Measurements from ENCODE around the gene SRSF1.
"Not testable (repeated sequence)": the region's sequence is repeated elsewhere in the genome, so short reads cannot be mapped to it uniquely, and the experiment has no call there.

Gene SRSF1, protein sequence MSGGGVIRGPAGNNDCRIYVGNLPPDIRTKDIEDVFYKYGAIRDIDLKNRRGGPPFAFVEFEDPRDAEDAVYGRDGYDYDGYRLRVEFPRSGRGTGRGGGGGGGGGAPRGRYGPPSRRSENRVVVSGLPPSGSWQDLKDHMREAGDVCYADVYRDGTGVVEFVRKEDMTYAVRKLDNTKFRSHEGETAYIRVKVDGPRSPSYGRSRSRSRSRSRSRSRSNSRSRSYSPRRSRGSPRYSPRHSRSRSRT

DNA sequence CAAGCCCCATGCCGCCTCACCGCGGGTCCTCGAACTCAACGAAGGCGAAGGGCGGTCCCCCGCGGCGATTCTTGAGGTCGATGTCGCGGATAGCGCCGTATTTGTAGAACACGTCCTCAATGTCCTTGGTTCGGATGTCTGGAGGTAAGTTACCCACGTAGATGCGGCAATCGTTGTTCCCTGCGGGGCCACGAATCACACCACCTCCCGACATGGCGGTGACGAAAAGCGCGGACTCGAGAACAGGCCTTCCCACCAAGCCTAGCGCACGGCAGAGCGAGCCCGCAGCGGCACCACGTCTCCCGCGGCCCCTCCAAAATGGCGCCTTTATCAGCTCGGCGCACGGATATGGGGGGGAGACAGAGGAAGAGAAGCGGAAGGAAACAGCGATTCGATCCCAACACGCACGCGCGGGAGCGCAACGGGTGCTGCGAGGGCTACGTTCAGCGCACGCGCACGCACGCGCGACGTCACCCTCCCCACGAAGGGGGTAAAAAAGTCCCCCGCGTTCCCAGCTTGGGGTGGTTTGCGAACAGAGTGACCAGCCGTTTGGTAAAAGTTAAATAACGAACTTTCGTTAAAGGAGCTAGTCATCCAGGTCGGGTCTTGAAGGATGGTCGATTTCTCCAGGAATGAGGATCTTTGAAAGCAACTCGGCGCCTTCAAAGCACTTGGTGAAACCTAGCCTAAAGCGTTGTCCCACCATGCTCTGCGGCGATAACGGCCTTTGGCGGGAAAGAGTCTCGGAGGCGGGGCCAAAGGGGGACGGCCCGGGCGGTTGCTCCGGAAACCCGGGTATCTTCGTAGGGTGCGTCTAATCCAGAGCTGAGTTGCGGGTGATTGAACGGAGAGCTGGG, at the start of gene SRSF1:
Gene SRSF1, minus strand, starts transcription at position 323 of the 857 bp plus-strand sequence. Its CDS starts 109 bp downstream, at position 214.
- peak; percentile 96 for DNase-seq (ENCODE audit: low read depth in 2 of 2)

DNA sequence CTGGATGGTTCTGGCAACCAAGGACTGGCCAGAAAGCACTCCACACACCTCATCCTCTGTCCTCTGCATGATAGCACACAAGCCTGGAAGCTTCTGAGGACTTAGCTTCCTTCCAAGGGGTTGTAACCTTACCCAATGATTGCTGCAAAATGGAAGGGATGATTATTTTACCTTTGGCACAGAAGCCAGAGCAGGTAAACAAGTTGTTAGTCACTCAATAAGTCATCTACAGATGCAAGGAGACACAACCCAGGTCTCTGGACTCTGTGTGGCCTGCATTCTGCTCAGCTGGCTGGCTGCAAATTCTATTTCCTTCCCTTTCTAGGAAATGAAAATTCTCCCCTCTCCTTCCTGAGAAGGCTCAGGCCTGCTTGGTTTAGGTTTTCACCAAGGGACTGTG, 49.4 kb upstream of the SRSF1 start:
- no peak for DNase-seq (ENCODE audit: low read depth in 2 of 2)

DNA sequence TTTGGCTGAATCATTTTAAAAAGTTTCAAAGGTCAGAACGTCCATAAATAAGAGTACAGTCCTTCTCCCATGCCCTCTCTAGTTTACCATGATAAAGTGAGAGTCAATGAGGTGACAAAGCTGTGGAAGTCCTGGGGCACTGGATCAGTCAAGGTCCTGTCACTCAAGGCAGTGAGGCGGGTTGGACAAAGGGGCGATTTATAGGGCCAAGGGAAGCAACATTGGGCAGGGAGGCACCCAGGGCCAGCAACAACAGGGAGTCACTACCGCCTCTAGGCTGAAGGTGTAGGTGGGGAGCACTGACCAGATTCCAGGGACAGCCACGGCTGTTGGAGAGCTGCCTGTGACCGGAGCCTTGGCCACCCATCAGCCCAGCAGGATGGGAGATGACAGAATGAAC, 47.6 kb upstream of the SRSF1 start:
- no peak for DNase-seq (ENCODE audit: low read depth in 2 of 2)

DNA sequence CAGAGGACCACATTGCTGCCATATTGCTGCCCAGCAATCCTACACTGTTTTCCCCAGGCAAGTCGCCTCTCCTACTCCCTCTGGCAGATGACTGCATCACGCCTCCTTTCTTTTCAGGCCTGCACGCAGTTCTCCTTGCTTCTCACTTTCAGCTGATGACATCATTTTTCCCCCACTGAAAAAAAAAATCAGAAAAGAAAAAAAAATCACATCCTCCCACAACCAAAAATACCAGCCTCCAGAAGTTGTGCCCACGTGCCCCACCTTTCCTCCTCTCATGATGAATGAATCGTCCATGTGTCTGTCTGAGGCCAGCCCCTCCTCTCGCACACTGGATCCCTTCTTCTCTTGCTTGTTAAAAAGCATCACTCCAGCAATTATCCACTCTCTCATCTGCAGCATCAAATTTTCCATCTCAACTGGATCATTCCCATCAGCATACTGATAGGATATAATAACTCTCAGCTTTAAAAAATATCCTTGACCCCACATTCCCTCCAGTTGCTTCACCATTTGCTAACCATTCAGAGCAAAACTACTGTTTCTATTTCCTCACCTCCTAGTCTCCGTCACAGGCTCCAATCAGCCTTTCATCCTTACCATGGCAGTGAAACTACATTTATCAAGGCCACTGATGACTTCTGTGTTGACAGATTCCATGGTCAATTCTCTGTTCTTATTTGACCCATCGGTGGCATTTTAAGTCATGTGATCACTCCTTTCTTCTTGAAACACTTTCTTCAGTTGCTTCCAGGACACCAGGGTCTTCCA, 46.1 kb upstream of the SRSF1 start:
- DNase-seq (ENCODE audit: low read depth in 2 of 2), result peak in 1 of 2 donors; percentile 3

DNA sequence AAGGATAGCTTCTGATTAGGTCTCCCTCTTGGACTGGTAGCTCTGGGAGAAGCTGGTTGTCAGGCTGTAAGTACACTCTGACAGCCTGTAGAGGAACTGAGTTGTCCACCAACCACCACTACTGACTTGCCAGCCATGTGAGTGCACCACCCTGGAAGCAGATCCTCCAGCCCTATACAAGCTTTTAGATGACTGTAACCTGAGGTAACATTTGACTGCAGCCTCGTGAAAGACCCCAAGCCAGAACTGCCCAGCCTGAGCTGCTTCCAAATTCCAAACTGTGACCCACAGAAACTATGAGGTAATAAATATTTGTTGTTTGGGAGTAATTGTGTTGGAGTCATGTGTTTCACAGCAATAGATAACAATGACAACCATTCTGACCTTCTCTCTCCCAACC, 45.4 kb upstream of the SRSF1 start:
- no peak for DNase-seq (ENCODE audit: low read depth in 2 of 2)

DNA sequence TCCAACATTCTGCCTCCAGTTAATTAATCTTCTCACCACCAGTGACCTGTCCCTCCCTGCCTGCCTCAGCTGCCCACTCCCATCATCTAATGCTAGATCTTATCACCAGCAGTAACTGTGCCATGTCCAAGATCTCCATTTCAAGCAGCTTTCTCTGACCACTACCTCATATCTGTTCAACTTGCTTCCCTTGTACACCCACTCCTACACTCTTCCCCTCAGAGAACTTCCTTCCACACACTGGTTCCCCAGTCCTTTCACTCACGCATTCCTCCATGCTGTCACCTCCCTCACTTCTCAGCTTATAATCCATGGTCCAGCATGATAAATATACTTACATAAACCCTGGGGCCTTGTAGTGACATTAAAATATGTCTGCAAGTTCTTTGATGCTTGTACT, 44.4 kb upstream of the SRSF1 start:
- no peak for DNase-seq (ENCODE audit: low read depth in 2 of 2)

DNA sequence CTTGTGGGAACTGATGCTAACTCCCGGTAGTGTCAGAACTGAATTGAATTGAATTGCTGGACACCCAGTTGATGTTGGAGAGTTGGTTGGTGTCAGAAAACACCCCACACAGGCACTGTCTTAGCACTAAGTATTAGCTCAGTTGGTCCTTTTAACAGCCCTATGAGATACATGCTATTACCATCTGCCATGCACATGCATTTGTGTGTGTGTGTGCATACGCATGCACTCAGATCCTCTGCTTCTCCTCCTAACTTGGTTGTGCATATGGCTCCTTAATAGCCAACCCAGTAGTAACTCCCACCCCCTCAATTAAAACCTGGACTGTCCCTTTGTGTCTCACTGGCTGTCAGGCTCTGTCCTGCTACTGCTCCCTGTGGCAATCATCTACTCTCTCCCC, 43.9 kb upstream of the SRSF1 start:
- DNase-seq (ENCODE audit: low read depth in 2 of 2), result no peak

DNA sequence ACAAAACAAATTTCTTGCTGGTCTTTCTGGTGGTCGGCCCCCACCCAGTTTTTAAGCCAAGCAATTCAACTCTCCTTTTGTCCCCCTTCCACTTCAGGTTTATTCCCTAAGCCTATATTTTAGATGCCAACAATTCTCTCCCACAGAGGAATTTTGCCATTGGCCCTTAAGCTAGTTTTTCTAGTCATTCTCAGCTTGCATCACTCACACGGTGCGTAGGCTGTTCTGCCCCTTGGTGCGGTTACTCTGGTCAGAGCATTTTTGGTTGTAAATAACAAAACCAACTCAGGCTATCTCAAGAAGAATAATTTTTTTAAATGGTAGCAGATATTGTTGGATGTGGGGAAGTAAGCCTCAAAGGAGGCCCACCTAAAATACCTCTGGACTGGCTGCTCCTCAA, 42.5 kb upstream of the SRSF1 start:
- no peak for DNase-seq (ENCODE audit: low read depth in 2 of 2)

DNA sequence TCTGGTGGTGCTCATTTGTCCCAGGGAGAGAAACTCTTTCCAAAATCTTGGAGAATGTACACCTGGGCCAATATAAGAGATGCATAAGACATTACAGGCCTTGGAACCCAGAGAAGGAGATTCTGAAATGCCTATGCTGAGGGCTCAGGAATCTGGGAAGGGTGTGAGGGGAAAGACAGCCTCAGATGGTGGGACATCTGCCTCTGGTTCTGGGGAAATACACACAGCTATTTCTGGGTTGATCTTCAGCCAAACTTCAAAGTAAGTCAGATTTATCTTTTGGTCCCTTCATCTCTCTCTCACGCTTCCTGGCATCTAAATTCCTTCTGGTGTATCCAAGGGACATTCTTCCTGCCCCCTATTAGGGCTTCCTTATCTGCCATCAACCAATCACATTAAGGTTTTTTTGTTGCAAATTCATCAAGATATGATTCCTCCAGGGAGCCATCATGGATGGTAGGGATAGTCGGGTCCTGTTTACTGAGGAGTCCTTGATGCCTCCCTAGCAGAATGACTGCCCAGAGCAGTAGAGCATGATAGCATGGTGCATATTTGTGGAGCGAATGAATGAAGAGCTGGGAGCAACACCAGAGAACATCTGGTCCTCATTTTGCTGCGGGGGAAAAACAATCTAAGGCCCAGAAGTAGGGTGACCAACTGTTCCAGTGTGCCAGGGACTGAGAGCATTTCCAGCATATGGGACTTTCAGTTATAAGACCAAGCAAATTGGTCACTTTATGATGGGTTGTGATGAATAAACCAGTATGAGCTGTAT, 40.5 kb upstream of the SRSF1 start:
- no peak for DNase-seq (ENCODE audit: low read depth in 2 of 2)

DNA sequence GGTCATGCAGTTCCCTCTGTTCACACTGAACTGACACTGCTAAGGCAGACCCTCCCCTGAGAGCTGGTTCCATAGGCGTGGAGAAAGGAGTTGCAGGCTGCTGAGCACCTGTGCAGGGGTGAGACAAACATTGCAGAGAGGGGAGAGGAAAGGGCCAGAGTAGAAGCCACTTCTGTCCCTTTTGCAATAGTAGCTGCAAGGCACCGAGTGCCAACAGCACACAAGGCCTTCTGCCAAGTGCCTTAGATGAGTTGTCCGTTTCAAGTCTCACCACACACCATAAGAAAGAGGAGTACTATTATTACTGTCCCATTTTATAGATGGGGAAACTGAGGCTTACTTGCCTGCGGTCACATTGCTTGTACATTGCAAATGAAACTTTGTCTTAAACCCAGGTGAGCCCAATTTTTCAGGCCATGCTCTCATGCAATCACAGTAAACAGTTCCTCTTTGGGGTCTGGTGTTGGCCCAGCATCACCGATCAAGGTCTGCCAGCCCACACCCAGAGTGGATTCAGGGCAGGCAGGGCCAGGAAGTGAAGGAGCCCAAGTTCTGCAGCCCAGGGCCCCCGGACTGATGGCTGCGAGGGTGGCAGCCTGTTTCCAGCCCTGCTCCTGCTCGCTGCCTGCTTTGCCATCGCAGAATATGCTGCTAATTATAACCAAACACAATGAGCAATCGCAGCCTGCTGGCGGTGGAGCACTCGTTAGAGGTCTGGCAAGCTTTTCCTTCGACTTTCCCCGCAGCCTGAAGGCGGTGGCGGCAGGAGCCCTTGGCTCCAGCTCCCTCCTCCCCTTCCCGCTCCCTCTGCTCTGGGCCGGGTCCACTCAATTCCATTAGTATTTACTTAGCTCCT, 39.4 kb upstream of the SRSF1 start:
- DNase-seq (ENCODE audit: low read depth in 2 of 2), result no peak

DNA sequence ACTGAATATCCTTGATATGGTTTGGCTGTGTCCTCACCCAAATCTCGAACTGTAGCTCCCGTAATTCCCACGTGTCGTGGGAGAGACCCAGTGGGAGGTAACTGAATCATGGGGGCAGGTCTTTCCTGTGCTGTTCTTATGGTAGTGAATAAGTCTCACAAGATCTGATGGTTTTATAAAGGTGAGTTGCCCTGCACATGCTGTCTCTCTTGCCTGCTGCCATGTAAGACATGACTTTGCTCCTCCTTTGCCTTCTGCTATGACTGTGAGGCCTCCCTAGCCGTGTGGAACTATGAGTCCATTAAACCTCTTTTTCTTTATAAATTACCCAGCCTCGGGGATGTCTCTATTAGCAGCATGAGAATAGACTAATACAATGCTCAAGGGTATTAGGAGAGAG, 37.2 kb upstream of the SRSF1 start:
- not testable (repeated sequence) for DNase-seq (ENCODE audit: low read depth in 2 of 2)

DNA sequence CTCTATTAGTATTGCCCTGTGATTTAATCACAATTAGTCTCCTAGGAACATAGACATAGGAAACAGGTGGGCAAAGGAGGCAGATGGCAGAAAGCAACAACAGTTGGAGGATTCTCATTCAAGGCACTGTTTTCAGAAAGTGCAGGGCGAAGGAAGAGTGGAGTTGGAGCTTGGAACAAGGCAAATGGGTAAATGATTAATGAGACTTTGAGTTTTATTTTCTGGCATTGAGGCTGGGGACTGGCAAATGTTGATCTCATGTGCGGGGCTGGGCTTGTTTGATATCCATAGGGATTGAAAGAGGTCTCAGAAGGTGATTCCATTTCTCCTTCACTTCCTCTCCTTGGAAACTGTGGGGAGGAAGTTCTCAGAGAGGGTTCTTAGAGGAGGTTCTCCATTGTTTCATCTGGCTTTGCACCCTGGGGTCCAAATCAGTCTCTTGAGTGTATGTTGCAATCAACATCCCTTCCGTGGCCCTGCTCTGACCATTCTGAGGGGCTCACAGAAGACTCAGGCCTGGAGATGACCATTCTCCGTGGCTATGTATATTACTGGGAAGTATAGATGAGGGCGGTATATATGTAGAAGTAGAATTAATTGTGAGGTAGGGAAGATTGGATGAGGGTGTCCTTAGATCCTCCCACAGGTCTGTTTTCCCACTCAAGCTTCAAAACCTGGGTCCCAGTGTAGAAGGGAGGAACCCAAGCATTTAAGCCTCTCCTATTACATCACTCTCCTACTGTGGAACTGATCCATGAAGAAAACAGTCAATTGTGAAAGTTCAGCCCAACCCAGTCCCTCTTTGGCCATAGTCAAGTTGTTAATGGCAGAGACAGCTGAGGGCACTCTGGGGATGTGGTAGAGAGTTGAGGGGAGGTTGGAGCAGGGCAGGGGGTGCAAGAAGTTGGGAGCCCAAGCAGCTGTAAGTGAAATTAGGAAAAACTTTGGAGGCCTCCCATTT, 36.5 kb upstream of the SRSF1 start:
- no peak for DNase-seq (ENCODE audit: low read depth in 2 of 2)

DNA sequence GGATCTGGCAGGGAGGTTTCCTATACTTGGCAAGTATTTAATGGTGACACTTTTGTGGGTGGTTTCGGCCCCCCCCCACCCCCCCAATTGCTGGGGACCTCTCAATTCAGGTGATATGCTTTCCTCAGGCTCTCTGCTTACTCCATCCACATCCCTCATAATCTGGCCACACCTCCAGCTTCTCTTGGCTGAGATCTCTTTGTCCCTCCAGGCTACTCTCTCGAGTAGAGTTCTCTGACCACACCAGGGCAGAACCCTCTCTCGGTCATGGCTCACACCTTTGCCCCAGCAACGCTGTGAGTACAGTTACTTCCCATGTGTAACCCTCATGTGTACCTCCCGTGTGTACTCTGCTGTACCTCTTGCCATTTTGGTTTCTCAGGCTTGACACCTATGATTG, 34.1 kb upstream of the SRSF1 start:
- DNase-seq (ENCODE audit: low read depth in 2 of 2), result no peak

DNA sequence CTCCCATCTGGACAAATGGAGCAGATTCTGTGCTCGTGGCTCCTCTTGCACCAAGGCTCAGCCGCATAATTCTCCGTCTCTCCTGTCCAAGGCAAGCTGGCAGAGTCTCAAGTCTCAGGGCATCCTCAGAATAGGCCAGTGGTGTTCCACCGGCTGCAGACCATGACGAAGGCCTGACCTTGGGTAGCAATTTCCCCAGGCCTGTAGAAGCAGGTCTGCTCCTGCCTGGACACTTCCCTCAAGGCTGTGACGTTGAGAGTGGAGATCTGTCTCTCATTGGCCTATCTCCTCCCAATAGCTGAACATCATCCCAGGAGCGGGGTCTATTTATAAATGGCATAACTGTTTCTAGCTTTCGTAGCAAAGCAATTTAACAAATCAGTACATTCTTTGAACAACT, 33.3 kb upstream of the SRSF1 start:
- no peak for DNase-seq (ENCODE audit: low read depth in 2 of 2)

DNA sequence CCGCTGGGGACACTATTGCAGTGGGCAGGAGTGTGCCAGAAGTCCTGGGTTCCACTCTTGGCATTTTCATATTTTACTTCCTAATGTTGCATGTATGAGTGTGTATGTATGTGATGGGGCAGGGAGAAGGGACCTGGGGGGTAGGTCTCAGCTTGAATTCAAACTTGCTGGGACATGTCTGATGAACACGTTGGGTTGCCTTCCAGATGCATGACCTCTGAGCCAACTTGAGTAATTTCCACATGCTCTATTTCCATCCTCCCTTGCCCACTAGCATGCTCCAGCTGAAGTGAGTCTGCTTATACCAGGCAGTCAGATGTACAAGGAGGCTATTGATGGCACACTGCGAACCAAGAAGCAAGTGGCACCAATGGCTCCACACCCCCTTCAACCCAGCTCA, 32.9 kb upstream of the SRSF1 start:
- DNase-seq (ENCODE audit: low read depth in 2 of 2), result no peak

DNA sequence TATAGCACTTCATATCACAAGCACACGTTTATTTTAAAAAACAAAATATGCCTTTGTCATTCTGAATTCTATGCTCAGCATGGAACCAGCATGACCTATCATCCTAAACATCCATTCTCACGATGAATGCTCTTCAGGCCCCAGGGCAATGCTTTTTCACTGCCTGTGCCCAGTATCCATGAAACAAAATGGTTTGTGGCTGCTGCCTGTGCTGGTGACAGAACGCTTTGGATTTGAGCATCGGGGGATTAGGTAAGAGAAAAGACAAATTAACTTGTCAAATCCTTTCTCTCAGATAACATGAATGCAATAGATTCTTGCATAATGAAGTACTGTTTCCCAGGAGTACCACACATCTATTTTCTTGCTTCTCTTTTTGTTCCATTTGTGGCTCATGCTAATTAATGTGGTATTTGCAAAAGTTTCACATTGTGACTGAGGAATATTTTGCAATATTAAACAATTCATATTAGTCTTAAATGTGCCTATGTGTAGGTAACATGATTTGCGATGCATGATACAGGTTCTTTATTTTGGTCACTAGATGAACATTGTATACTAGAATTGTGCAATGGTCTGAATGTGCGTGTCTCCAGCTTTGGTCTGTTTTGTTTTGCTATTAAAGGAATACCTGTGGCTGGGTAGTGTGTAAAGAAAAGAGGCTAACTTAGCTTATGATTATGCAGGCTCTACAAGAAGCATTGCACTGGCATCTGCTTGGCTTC, 25.8 kb upstream of the SRSF1 start:
- DNase-seq (ENCODE audit: low read depth in 2 of 2), result no peak

DNA sequence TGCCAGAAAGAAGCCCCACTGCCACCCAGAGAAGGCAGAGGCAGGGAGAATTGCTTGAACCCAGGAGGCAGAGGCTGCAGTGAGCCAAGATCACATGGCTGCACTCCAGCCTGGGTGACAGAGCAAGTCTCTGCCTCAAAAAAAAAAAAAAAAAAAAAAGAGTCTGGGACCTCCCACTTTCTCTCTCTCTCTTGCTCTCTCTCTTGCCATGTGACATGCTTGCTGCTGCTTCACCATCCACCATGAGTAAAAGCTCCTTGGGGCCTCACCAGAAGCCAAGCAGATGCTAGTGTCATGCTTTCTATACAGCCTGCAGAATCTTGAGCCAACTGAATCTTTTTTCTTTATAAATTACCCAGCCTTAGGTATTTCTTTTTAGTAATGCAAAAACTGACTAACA, 21.5 kb upstream of the SRSF1 start:
- DNase-seq (ENCODE audit: low read depth in 2 of 2), result no peak

DNA sequence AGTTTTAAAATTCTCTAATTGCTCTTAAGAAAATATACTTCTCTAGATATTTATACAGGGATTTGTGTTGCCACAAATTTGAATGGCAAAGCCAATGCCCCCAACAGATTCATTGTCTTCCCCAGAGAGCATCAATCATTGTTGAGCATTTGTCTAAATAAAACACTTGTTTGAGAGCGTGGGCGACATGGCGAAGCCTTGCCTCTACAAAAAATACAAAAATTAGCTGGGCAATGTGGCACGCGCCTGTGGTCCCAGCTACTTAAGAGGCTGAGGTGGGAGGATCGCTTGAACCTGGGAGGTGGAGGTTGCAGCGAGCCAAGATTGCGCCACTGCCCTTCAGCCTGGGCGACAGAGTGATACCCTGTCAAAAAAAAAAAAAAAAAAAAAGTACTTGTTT, 13.4 kb upstream of the SRSF1 start:
- DNase-seq (ENCODE audit: low read depth in 2 of 2), result no peak

DNA sequence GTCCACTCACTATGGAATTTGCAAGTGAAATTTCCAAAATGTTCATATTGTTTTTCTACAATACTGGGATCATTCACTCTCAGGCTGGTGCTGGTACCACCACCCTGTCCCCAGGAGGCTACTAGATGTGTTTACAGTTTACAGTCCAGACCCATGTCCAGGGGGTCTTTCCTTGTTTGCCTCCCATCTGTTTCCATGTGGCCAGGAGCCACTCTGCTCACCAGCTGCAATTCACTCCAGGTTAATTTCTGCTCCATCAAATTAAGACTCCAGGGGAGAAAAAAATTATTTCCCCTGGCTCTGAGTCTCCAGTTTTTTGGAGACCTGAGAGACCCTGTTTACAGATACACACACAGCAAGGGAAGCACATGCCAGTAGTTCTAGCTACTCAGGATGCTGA, 12.5 kb upstream of the SRSF1 start:
- DNase-seq (ENCODE audit: low read depth in 2 of 2), result no peak
